ENCODE results near the gene TPX2.

Gene TPX2, protein sequence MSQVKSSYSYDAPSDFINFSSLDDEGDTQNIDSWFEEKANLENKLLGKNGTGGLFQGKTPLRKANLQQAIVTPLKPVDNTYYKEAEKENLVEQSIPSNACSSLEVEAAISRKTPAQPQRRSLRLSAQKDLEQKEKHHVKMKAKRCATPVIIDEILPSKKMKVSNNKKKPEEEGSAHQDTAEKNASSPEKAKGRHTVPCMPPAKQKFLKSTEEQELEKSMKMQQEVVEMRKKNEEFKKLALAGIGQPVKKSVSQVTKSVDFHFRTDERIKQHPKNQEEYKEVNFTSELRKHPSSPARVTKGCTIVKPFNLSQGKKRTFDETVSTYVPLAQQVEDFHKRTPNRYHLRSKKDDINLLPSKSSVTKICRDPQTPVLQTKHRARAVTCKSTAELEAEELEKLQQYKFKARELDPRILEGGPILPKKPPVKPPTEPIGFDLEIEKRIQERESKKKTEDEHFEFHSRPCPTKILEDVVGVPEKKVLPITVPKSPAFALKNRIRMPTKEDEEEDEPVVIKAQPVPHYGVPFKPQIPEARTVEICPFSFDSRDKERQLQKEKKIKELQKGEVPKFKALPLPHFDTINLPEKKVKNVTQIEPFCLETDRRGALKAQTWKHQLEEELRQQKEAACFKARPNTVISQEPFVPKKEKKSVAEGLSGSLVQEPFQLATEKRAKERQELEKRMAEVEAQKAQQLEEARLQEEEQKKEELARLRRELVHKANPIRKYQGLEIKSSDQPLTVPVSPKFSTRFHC

DNA sequence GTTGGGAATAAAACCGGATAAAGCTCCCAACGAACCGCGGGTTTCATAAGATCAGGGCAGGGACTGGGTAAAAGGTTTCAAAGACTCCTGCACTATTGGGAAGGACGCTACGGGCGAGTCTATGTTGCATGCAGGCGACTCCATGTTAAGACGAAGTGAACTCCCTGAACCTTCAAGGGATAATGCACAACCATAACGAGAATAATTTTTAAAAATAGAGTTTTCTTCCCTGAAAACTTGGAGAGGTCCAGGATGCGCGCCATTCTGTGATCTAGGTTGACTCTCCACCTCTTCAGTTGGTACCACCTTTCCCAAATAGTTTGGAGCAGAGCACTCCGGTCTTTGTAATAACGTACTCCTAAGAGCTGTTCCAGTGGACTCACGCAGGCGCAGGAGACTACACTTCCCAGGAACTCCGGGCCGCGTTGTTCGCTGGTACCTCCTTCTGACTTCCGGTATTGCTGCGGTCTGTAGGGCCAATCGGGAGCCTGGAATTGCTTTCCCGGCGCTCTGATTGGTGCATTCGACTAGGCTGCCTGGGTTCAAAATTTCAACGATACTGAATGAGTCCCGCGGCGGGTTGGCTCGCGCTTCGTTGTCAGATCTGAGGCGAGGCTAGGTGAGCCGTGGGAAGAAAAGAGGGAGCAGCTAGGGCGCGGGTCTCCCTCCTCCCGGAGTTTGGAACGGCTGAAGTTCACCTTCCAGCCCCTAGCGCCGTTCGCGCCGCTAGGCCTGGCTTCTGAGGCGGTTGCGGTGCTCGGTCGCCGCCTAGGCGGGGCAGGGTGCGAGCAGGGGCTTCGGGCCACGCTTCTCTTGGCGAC, at the start of gene TPX2:
Gene TPX2, plus strand, starts transcription at position 562 of the 821 bp plus-strand sequence. CDS start 18,187 bp downstream, outside the sequence.
- DNase-seq = peak; percentile 63 to 80
- Mint-ChIP-seq H3K9me3 (no peaks in the 10 kb centered on the region), H3K27me3 (no peaks in the 10 kb centered on the region), H3K4me3 (no peak within 1 kb of the TSS), H3K4me1 (peaks cover 14% of the 10 kb centered on the region), H3K27ac (no peak within 1 kb of the TSS)
- peak; percentile 89 for ATAC-seq

DNA sequence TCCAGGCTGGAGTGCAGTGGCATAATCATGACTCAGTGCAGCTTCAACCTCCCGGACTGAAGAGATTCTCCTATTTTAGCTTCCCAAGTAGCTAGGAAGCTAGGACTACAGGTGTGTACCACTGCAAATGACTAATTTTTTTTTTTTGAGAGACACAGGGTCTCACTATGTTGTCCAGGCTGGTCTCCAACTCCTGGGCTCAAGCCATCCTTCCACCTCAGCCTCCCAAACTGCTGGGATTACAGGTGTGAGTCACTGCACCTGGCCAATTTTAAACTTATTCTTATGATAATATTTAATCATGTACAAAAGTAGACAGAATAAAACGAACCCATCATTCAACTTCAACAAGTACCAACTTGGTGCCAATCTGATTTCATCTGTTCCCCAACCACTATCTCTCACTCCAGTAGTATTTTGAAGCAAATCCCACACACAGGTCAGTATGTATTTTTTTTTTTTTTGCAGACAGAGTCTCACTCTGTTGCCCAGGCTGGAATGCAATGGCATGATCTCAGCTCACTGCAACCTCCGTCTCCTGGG, 48.9 kb upstream of the TPX2 start:
- no peak overlapping the region for H3K4me3 Mint-ChIP-seq
- peaks cover 86% of the 10 kb centered on the region for H3K4me1 Mint-ChIP-seq
- H3K9me3 Mint-ChIP-seq = no peaks in the 10 kb centered on the region
- DNase-seq = no peak
- peak overlapping the region in 1 of 2 donors; percentile 85 for H3K27ac Mint-ChIP-seq
- no peaks in the 10 kb centered on the region for H3K27me3 Mint-ChIP-seq
- ATAC-seq = no peak

DNA sequence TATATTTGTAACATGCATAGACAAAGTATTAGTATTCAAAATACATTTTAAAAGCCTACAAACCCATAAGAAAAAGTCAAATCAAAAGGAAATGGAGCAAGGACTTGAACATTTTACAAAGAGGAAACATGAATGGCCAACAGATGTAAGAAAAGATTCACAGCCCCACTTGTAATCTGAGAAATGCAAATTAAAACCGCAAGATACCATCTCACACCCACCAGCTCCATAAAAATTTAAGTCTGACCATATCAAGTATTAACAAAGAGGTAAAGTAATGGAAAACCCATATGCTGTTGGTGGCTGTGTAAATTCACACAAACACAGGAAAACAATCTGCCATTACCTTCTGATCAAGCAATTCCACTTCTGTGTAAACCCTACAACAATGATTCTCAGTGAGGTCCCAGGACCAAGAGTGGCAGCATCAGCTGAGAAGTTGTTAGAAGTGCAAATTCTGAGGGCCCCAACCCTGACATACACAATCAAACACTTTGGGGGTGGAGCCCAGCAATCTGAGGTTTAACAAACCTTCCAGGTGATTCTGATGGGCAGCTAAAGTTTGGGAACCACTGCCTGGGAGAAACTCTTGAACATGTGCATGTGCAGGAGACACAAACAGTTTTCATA, 47.3 kb upstream of the TPX2 start:
- no peak for ATAC-seq
- Mint-ChIP-seq H3K4me1 (peaks cover 86% of the 10 kb centered on the region), H3K9me3 (no peaks in the 10 kb centered on the region), H3K27ac (peak overlapping the region; percentile 4 to 20), H3K4me3 (peak overlapping the region; percentile 18 to 36), H3K27me3 (no peaks in the 10 kb centered on the region)
- DNase-seq = no peak

GRCh38 chr20:31693402-31693801, 45.7 kb upstream of the TPX2 start:
- Mint-ChIP-seq H3K27me3 (no peaks in the 10 kb centered on the region), H3K27ac (peak overlapping the region in 1 of 2 donors; percentile 92), H3K4me3 (no peak overlapping the region), H3K4me1 (peaks cover 84% of the 10 kb centered on the region), H3K9me3 (no peaks in the 10 kb centered on the region)
- ATAC-seq = no peak
- DNase-seq = no peak

DNA sequence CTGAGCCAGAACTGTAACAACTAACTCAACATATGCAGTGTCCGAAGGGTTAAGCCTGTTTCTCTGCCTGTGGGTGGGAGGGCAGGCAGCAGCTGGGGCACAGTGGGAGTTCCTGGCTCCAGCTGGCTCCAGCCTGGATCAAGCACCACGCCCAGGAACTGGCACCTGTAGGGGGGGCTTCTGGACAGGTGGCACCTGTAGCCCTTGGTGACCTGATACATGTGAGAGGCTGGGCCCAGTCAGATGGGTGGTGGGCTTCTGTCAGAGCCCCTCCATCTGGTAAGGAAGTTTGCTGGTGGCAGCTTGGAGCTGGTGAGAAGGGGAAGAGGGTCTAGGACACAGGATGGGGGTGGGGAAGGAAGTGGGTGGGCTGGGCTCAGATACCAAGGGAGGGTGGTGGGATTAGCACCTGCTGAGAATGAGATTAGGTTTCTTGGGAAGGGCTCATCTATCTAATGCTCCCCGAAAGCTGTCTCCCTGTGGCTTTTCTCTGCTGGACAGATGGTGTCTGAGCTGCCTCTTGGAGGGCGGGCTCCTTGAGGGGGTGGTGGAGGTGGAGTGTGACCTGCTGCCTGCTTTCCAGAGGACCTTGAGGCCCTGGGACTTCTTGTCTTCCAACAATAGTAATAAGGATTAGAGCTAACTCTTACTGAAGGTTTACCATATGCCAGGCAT, 45.0 kb upstream of the TPX2 start:
- Mint-ChIP-seq H3K9me3 (no peaks in the 10 kb centered on the region), H3K27me3 (no peaks in the 10 kb centered on the region), H3K4me1 (peaks cover 84% of the 10 kb centered on the region), H3K27ac (peak overlapping the region; percentile 71 to 92), H3K4me3 (peak overlapping the region in 1 of 2 donors; percentile 14)
- ATAC-seq (no peak), DNase-seq (no peak)

DNA sequence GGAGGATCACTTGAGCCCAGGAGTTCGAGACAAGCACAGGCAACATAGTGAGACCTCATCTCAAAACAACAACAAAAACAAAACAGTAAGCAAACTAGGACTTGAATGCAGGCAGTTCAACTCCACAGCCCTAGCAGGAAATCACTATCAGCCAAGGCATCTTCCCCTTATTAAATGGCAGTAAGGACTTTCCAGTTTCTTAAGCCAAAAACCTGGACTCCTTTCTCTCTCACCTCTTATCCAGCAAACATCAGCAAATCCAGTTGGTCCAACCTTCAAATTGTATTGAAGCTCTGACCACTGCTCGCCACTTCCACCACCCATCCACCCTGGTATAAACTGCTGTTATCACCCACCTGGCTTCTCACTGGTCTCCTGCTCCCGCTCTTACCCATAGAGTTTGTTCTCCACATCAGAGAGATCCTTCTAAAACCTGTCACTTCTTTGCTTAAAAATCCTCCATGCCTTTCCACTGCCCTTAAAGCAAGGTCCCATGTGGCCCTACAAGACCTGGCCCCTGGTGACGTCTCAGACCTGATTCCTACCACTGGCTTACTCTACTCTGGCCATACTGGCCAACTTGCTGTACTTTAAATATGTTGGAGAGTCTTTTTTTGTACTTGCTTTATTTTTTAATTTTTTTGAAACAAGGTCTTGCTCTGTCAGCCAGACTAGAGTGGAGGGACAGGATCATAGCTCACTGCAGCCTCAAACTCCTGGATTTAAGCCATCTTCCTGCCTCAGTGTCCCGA, 44.1 kb upstream of the TPX2 start:
- Mint-ChIP-seq H3K4me1 (peaks cover 86% of the 10 kb centered on the region), H3K4me3 (peak overlapping the region in 1 of 2 donors; percentile 27), H3K9me3 (no peaks in the 10 kb centered on the region), H3K27me3 (no peaks in the 10 kb centered on the region), H3K27ac (peak overlapping the region; percentile 13 to 71)
- ATAC-seq = no peak
- no peak for DNase-seq

DNA sequence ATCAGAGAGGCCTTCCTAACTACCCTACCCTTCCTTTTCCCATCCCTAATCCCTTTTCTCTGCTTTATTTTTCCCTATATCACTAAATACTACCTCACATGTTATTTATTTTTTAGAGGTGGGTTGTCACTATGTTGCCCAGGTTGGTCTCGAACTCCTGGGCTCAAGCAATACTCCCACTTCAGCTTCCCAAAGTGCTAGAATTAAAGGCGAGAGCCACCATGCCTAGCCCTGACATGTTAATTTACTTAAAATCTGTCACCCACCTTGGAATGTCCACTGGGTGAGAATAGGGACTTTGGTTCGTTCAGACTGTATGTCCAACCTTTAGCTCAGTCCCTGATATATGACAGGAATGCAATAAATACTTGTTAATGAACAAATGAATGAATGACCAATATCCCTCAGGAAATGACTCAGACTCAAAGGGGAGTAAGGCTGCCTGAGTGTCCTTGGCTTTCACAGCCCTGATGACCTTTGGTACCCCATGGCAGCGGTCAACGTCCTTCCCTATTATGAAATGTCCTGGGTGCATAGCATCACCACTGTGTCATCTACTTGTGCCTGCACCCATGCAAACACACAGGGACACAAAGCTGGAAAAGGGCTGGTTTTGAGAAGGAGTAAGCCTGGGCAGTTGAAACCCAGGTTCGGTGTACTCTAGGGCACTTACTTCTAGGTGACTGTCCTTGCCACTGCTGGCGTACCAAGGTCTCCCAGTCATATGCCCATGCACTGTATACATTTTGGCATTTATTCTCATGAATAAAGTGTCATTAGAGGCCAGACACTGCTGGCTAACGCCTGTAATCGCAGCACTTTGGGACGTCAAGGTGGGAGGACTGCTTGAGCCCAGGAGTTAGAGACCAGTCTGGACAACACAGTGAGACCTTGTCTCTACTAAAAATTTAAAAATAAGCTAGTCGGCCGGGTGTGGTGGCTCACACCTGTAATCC, 43.0 kb upstream of the TPX2 start:
- H3K4me1 Mint-ChIP-seq = peaks cover 90% of the 10 kb centered on the region
- no peaks in the 10 kb centered on the region for H3K27me3 Mint-ChIP-seq
- peak overlapping the region; percentile 63 to 71 for H3K27ac Mint-ChIP-seq
- peak overlapping the region in 1 of 2 donors; percentile 4 for H3K4me3 Mint-ChIP-seq
- H3K9me3 Mint-ChIP-seq = no peaks in the 10 kb centered on the region
- ATAC-seq (no peak), DNase-seq (no peak)

- Mint-ChIP-seq H3K27ac (peak overlapping the region; percentile 23 to 54), H3K27me3 (no peaks in the 10 kb centered on the region), H3K4me3 (no peak overlapping the region), H3K4me1 (peaks cover 88% of the 10 kb centered on the region), H3K9me3 (no peaks in the 10 kb centered on the region)
- no peak for DNase-seq
- ATAC-seq = no peak
Observed at GRCh38 chr20:31698243-31698802, 40.8 kb upstream of the TPX2 start.

DNA sequence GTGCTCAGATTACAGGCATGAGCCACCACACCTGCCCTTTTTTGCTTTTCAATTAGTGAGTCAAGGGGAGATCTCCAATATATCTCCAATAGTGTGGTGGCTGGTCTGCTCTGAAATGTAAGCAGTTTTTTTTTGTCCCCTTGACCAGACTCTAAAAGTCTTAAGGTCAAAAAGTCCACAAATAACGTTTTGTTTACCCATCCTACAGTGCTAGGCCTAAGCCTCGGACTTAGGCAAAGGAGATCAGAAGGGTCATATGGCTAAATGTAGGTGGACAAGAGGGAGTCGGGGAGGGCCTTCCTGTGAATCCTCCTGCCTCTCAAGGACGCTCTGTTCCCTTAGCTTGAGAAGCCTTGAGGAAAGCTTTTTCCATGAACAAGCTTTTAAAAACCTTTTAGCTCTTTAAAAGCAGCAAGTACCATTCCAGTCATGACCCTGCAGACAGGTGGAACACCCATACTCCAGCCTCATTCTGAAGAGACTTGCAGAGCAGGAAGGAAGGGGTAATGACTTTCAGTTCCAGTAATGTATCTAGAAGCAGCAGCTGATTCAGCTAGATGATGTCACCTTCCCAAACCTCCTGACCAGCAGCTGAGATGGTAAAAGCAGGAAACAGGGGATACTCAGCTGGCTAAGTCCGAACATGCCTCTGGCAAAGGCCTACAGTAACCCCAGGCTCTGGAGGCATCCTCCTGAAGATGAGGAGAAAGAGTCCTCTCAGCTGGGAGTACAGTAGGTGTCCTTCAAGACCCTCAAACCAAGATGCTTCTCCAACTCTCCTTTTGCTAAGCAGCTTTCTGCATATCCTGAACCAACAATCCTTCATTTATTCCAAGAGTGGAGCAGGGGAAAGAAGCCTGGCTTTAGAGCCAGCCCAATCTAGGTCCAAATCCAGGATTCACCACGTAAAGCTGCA, 40.0 kb upstream of the TPX2 start:
- peak overlapping the region; percentile 64 to 92 for H3K27ac Mint-ChIP-seq
- ATAC-seq (peak; percentile 93), DNase-seq (peak in 1 of 2 donors; percentile 28)
- H3K4me3 Mint-ChIP-seq = peak overlapping the region; percentile 53 to 65
- H3K4me1 Mint-ChIP-seq = peaks cover 88% of the 10 kb centered on the region
- H3K27me3 Mint-ChIP-seq = no peaks in the 10 kb centered on the region
- no peaks in the 10 kb centered on the region for H3K9me3 Mint-ChIP-seq

GRCh38 chr20:31699801-31700728, 39.0 kb upstream of the TPX2 start:
- DNase-seq (no peak), ATAC-seq (no peak)
- peaks cover 88% of the 10 kb centered on the region for H3K4me1 Mint-ChIP-seq
- H3K9me3 Mint-ChIP-seq = no peaks in the 10 kb centered on the region
- H3K27me3 Mint-ChIP-seq = no peaks in the 10 kb centered on the region
- H3K4me3 Mint-ChIP-seq = peak overlapping the region; percentile 31 to 33
- peak overlapping the region; percentile 76 to 90 for H3K27ac Mint-ChIP-seq

DNA sequence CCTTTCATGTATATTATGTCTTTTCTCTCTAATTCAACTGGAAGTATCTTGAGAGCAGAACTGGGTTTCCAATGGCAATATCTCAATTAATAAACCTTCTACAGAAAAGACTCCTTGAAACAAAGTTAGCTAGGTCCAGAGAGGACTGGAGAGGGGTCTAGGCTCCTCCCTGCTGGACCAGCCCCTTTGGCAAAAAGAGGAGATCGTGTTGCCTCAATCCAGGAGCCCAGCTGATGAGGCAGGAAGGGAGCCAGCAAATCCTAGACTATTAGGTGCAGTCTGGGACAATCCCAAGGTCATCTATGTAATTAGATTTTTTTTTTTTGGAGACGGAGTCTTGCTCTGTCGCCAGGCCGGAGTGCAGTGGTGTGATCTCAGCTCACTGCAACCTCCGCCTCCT, 38.3 kb upstream of the TPX2 start:
- no peaks in the 10 kb centered on the region for H3K9me3 Mint-ChIP-seq
- H3K27me3 Mint-ChIP-seq = no peaks in the 10 kb centered on the region
- DNase-seq (no peak), ATAC-seq (no peak)
- peaks cover 88% of the 10 kb centered on the region for H3K4me1 Mint-ChIP-seq
- peak overlapping the region; percentile 76 to 90 for H3K27ac Mint-ChIP-seq
- peak overlapping the region; percentile 31 to 33 for H3K4me3 Mint-ChIP-seq

Measured in stimulated activated naive CD8-positive, alpha-beta T cell treated with anti-CD3 and anti-CD28 coated beads, Interleukin-15, amount 100 ng/mL, for 72 hours (primary cell).